ENCODE data around the gene LRRC45.

DNA sequence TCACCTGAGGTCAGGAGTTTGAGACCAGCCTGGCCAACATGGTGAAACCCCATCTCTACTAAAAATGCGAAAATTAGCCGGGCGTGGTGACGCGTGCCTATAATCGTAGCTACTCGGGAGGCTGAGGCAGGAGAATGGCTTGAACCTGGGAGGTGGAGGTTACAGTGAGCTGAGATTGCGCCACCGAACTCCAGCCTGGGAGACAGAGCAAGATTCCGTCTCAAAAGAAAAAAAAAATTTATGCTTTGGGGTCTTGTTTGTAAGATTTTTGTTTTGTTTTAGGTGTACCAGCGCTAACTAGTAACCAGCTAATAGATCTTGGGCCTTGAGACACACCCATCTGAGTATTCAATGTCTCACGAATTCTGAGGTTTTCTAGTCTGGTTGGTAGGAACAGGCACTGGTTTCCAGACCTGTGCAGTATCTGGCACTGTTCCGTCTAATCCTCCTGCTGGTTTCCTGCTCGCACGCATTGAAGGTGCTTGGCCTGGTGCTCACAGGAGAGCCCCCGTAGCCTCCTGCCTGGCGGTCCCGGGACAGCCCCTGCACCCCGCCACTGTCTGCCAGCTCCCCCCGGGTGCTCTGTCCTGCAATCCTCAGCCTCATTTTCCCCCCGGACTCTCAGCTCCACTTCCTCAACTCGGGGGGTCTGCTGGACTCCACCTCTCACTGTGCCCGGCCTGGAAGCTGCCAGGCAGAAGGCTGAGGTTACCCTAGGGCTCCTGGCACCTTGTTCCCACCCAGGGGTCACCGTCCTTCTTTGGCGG lies 53.1 kb downstream of the LRRC45 start:
- TF ChIP-seq CTCF (IDR thresholded peaks at IDR 0.05; ENCODE audit: low read depth, low read length, poor library complexity, severe bottlenecking) (no peak), EZH2phosphoT487 (IDR thresholded peaks at IDR 0.05; ENCODE audit: borderline replicate concordance, low read length) (no peak)
